ENCODE results near the gene RAPGEF5. TPM values are rescaled to one million over a fixed set of nuclear protein-coding genes. Genes with fewer than 3 reads are reported as not detected.

RAPGEF5 gene
- total RNA-seq, 4 donors from 2014 or later, result 7.4 to 16.2 (median 12.1) TPM

- Histone ChIP-seq H3K36me3 (no peaks in the 10 kb centered on the region), H3K27ac (no peak overlapping the region), H3K4me3 (no peak overlapping the region), H3K9me3 (no peaks in the 10 kb centered on the region), H3K4me1 (no peaks in the 10 kb centered on the region), H3K27me3 (no peaks in the 10 kb centered on the region)
- TF ChIP-seq CTCF (IDR thresholded peaks at IDR 0.05 in 4 of 5, conservative IDR thresholded peaks at IDR 0.05 in 1 of 5) (no peak), POLR2A (IDR thresholded peaks at IDR 0.05) (no peak)
- DNase-seq (no peak), ATAC-seq (no peak)
- intact Hi-C loops (cut with DNase I; ENCODE audit: low total_unique reads) (no loop called here), in situ Hi-C loops (cut with MboI; ENCODE audit: low sequenced_read_pairs in 4 of 4) (no loop called here)
Measured at GRCh38 chr7:22333680-22334141, 23.2 kb downstream of the RAPGEF5 start.

- DNase-seq (no peak), ATAC-seq (no peak)
- Histone ChIP-seq H3K4me1 (no peaks in the 10 kb centered on the region), H3K36me3 (no peaks in the 10 kb centered on the region), H3K9me3 (no peaks in the 10 kb centered on the region), H3K4me3 (no peak overlapping the region), H3K27ac (no peak overlapping the region), H3K27me3 (no peaks in the 10 kb centered on the region)
- intact Hi-C loops (cut with DNase I; ENCODE audit: low total_unique reads) (no loop called here), in situ Hi-C loops (cut with MboI; ENCODE audit: low sequenced_read_pairs in 4 of 4) (no loop called here)
- no peak for TF ChIP-seq CTCF (IDR thresholded peaks at IDR 0.05 in 4 of 5, conservative IDR thresholded peaks at IDR 0.05 in 1 of 5)
- TF ChIP-seq POLR2A (IDR thresholded peaks at IDR 0.05), result no peak
Measured at GRCh38 chr7:22332461-22332870, 24.5 kb downstream of the RAPGEF5 start.

- TF ChIP-seq POLR2A (IDR thresholded peaks at IDR 0.05), result no peak
- no peak for TF ChIP-seq CTCF (IDR thresholded peaks at IDR 0.05 in 4 of 5, conservative IDR thresholded peaks at IDR 0.05 in 1 of 5)
- DNase-seq (no peak), ATAC-seq (no peak)
- H3K4me1 ChIP-seq, result no peaks in the 10 kb centered on the region
- H3K27ac ChIP-seq, result no peak overlapping the region
- intact Hi-C loops (cut with DNase I; ENCODE audit: low total_unique reads), result no loop called here
- H3K36me3 ChIP-seq, result no peaks in the 10 kb centered on the region
- H3K27me3 ChIP-seq, result no peaks in the 10 kb centered on the region
- H3K4me3 ChIP-seq, result no peak overlapping the region
- no peaks in the 10 kb centered on the region for H3K9me3 ChIP-seq
- in situ Hi-C loops (cut with MboI; ENCODE audit: low sequenced_read_pairs in 4 of 4), result no loop called here
Measured at GRCh38 chr7:22331704-22332103, 25.2 kb downstream of the RAPGEF5 start.

GRCh38 chr7:22330903-22331302 lies 26.1 kb downstream of the RAPGEF5 start:
- H3K9me3 ChIP-seq, result no peaks in the 10 kb centered on the region
- no peak for DNase-seq
- intact Hi-C loops (cut with DNase I; ENCODE audit: low total_unique reads) (no loop called here), in situ Hi-C loops (cut with MboI; ENCODE audit: low sequenced_read_pairs in 4 of 4) (no loop called here)
- ATAC-seq, result no peak
- H3K27ac ChIP-seq, result no peak overlapping the region
- H3K4me1 ChIP-seq, result no peaks in the 10 kb centered on the region
- no peaks in the 10 kb centered on the region for H3K36me3 ChIP-seq
- TF ChIP-seq POLR2A (IDR thresholded peaks at IDR 0.05), result no peak
- H3K4me3 ChIP-seq, result no peak overlapping the region
- H3K27me3 ChIP-seq, result no peaks in the 10 kb centered on the region

GRCh38 chr7:22329816-22330524 lies 27.0 kb downstream of the RAPGEF5 start:
- TF ChIP-seq CTCF (IDR thresholded peaks at IDR 0.05 in 4 of 5, conservative IDR thresholded peaks at IDR 0.05 in 1 of 5) (no peak), POLR2A (IDR thresholded peaks at IDR 0.05) (no peak)
- no peak overlapping the region for H3K27ac ChIP-seq
- ATAC-seq (no peak), DNase-seq (no peak)
- in situ Hi-C loops (cut with MboI; ENCODE audit: low sequenced_read_pairs in 4 of 4), result no loop called here
- no peaks in the 10 kb centered on the region for H3K9me3 ChIP-seq
- H3K4me3 ChIP-seq, result no peak overlapping the region
- no peaks in the 10 kb centered on the region for H3K4me1 ChIP-seq
- no peaks in the 10 kb centered on the region for H3K27me3 ChIP-seq
- no peaks in the 10 kb centered on the region for H3K36me3 ChIP-seq
- intact Hi-C loops (cut with DNase I; ENCODE audit: low total_unique reads), result no loop called here

All from gastrocnemius medialis (tissue), 4 donors.